Measurements from ENCODE around the gene RGS17.
"Not testable (repeated sequence)": the region's sequence is repeated elsewhere in the genome, so short reads cannot be mapped to it uniquely, and the experiment has no call there.

RGS17 gene

DNA sequence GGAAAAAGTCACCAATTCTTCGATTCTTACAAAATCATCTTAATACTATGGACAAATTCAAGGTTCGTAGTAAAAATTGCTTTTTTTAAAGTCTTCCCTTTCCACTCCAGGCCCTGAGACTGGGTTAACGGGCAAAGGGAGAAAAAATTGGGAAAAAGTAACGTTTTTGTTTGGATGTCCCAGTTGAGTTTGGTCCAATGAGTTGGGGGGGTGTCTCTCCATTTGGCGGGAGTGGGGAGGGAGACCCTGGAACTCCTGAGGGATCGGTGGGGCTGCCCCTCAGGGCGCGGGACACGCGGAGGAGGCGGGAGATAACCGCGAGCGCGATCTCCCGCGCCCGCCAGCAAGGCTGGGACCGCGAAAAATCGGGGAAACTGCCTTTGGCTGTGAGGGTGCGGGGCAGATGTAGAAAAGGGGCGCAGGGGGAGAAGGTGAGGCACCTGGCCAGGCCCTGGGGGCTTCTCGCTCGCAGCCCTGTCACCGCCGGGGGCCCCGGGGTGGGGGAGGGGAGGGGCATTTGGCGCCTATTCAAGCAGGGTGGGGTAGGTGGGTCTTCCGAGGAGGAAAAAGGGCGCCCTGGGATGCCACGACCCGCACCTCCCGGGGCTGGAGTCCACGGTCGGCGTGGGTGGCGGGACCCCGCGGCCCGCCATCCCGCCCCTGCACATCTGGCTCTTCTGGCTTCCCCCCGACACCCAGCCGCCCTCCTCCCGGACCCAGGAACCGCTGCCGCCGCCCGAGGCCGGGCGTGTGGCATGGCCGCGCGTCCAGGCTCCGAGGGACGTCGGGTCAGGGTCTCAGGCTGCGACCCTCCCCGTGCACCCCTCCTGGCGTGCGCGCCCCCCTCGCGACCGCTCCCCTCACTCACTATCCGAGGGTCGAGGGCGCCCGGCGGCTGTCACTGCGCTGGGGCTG, 148.8 kb downstream of the RGS17 start:
- H3K27me3 ChIP-seq (ENCODE audit: insufficient read depth, low read length): no peaks in the 10 kb centered on the region
- H3K27ac ChIP-seq (ENCODE audit: low read length): peak overlapping the region; percentile 86
- H3K4me3 ChIP-seq (ENCODE audit: low read length): peak overlapping the region; percentile 87
- H3K4me1 ChIP-seq (ENCODE audit: insufficient read depth, low read length): peaks cover 15% of the 10 kb centered on the region; the same call in 1 of the 2 replicates
- no peaks in the 10 kb centered on the region for H3K9me3 ChIP-seq (ENCODE audit: insufficient read depth, low read depth, low read length)
- H3K36me3 ChIP-seq (ENCODE audit: insufficient read depth, low read depth, low read length): peaks cover 47% of the 10 kb centered on the region
- peak overlapping the region; percentile 98 for H3K9ac ChIP-seq (ENCODE audit: low read depth, low read length)

GRCh38 chr6:152981219-152981618, 149.9 kb downstream of the RGS17 start:
- Histone ChIP-seq H3K4me3 (ENCODE audit: low read length) (peak overlapping the region; percentile 87), H3K4me1 (ENCODE audit: insufficient read depth, low read length) (peaks cover 15% of the 10 kb centered on the region; the same call in 1 of the 2 replicates), H3K27me3 (ENCODE audit: insufficient read depth, low read length) (no peaks in the 10 kb centered on the region), H3K27ac (ENCODE audit: low read length) (peak overlapping the region; percentile 12), H3K9ac (ENCODE audit: low read depth, low read length) (peak overlapping the region; percentile 98), H3K36me3 (ENCODE audit: insufficient read depth, low read depth, low read length) (peaks cover 51% of the 10 kb centered on the region), H3K9me3 (ENCODE audit: insufficient read depth, low read depth, low read length) (no peaks in the 10 kb centered on the region)

GRCh38 chr6:152980656-152981055, 150.4 kb downstream of the RGS17 start:
- peak overlapping the region; percentile 87 for H3K4me3 ChIP-seq (ENCODE audit: low read length)
- H3K9ac ChIP-seq (ENCODE audit: low read depth, low read length): peak overlapping the region; percentile 98
- H3K9me3 ChIP-seq (ENCODE audit: insufficient read depth, low read depth, low read length): no peaks in the 10 kb centered on the region
- peaks cover 51% of the 10 kb centered on the region for H3K36me3 ChIP-seq (ENCODE audit: insufficient read depth, low read depth, low read length)
- peaks cover 15% of the 10 kb centered on the region; the same call in 1 of the 2 replicates for H3K4me1 ChIP-seq (ENCODE audit: insufficient read depth, low read length)
- H3K27ac ChIP-seq (ENCODE audit: low read length): peak overlapping the region; percentile 12
- H3K27me3 ChIP-seq (ENCODE audit: insufficient read depth, low read length): no peaks in the 10 kb centered on the region

DNA sequence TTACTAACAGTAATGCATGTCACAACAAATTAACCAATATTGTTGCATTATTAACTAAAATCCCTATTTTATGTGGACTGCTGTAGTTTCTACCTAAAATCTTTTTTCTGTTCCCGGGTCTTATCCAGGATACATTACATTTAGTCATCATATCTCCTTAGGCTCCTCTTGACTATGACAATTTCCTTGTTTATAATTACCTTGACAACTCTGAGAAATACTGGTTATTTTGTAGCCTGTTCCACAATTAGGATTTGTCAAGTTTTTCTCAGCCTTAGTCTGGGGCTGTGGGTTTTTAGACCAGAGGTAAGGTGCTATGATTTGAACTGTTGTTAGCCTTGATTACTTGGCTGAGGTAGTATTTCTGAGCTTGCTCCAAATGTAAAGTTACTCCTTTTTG, 152.0 kb downstream of the RGS17 start:
- H3K9me3 ChIP-seq (ENCODE audit: insufficient read depth, low read depth, low read length): no peaks in the 10 kb centered on the region
- no peak overlapping the region for H3K27ac ChIP-seq (ENCODE audit: low read length)
- H3K4me1 ChIP-seq (ENCODE audit: insufficient read depth, low read length): peaks cover 15% of the 10 kb centered on the region; the same call in 1 of the 2 replicates
- H3K9ac ChIP-seq (ENCODE audit: low read depth, low read length): peak overlapping the region; percentile 98; the same call in 1 of the 2 replicates
- H3K36me3 ChIP-seq (ENCODE audit: insufficient read depth, low read depth, low read length): peaks cover 67% of the 10 kb centered on the region
- peak overlapping the region; percentile 87 for H3K4me3 ChIP-seq (ENCODE audit: low read length)
- H3K27me3 ChIP-seq (ENCODE audit: insufficient read depth, low read length): no peaks in the 10 kb centered on the region

DNA sequence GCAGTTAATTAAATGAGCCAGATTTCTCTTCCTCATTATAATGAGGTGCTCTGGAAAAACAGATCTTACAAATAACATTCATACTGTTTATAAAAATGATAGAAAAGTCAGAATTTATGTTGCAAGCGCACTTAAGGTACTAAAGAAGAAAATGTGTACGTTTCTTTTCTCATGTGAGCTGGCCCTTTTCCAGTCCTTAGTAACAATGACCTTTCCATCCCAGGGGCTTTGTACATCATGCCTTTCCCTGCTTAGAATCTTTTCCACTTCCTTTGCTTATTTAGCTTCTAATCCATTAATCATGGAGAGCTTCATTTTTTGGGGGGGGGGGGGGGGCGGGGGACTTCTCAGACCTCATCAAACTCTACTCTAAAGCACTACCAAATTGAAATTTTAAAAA, 153.0 kb downstream of the RGS17 start:
- H3K4me3 ChIP-seq (ENCODE audit: low read length): no peak overlapping the region; the same call in 1 of the 2 replicates
- no peaks in the 10 kb centered on the region for H3K9me3 ChIP-seq (ENCODE audit: insufficient read depth, low read depth, low read length)
- H3K9ac ChIP-seq (ENCODE audit: low read depth, low read length): no peak overlapping the region
- no peaks in the 10 kb centered on the region for H3K27me3 ChIP-seq (ENCODE audit: insufficient read depth, low read length)
- H3K36me3 ChIP-seq (ENCODE audit: insufficient read depth, low read depth, low read length): peaks cover 77% of the 10 kb centered on the region
- H3K4me1 ChIP-seq (ENCODE audit: insufficient read depth, low read length): peaks cover 15% of the 10 kb centered on the region; the same call in 1 of the 2 replicates
- H3K27ac ChIP-seq (ENCODE audit: low read length): no peak overlapping the region

- H3K36me3 ChIP-seq (ENCODE audit: insufficient read depth, low read depth, low read length): peaks cover 82% of the 10 kb centered on the region
- no peak overlapping the region for H3K27ac ChIP-seq (ENCODE audit: low read length)
- no peak overlapping the region; the same call in 1 of the 2 replicates for H3K4me3 ChIP-seq (ENCODE audit: low read length)
- H3K9me3 ChIP-seq (ENCODE audit: insufficient read depth, low read depth, low read length): no peaks in the 10 kb centered on the region
- H3K27me3 ChIP-seq (ENCODE audit: insufficient read depth, low read length): no peaks in the 10 kb centered on the region
- no peak overlapping the region for H3K9ac ChIP-seq (ENCODE audit: low read depth, low read length)
- H3K4me1 ChIP-seq (ENCODE audit: insufficient read depth, low read length): peaks cover 15% of the 10 kb centered on the region; the same call in 1 of the 2 replicates
These were observed 153.5 kb downstream of the RGS17 start for GRCh38 chr6:152977556-152977955.

DNA sequence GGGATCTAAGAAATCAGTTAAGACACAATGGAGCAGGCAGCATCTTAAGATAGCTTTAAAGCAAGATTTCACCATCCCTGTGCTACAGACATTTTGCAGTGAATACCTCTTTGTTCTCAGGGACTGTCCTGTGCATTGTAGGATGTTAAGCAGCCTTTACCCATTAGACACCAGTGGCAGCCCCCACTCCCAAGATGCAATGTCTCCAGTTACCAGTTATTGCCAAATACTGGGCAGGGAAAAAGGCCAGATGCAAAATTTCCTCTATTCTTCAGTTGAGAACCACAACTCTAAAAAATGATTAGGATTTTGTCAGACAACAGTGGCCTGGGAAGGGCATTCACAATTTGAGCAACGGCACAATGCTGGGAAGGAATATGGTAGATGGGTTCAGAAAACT, 154.3 kb downstream of the RGS17 start:
- Histone ChIP-seq H3K27ac (ENCODE audit: low read length) (no peak overlapping the region), H3K4me1 (ENCODE audit: insufficient read depth, low read length) (peaks cover 15% of the 10 kb centered on the region; the same call in 1 of the 2 replicates), H3K36me3 (ENCODE audit: insufficient read depth, low read depth, low read length) (peaks cover 91% of the 10 kb centered on the region), H3K9me3 (ENCODE audit: insufficient read depth, low read depth, low read length) (no peaks in the 10 kb centered on the region), H3K4me3 (ENCODE audit: low read length) (0 out of 2 replicates have a peak overlapping the region, but pooled peaks have one; percentile 9), H3K27me3 (ENCODE audit: insufficient read depth, low read length) (no peaks in the 10 kb centered on the region), H3K9ac (ENCODE audit: low read depth, low read length) (no peak overlapping the region)

DNA sequence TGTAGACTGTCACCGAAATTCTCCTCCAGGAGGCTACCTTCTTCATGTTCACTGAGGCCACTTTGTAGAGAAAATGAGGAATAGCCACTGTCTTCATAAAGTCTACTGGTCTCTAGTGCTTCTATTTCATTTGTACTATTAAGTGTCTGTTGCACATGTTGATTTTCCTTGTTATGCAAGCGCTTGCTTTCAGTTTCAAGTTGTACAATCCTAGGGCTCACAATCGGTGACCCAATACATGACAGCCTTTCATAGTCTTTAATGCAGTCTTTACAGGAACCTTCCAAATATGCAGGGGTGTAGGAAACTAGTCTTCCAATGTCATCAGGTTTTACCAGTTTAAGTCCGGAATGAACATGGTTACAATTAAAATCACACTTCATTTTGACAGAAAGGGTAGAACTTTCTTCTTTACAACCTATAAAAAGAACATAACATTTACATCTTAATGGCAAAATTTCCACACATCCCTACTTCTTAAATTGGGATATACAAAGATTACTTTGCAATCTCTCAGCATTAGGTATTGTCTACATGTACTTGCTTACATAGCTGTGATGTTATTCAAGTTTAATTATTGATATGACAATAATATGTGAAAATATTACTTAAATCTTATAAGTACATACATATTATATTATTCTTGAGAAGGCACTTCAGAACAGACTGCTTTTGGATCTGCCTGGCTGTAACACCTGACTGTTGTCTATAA, 155.7 kb downstream of the RGS17 start:
- Histone ChIP-seq H3K9ac (ENCODE audit: low read depth, low read length) (no peak overlapping the region), H3K4me3 (ENCODE audit: low read length) (no peak overlapping the region), H3K27ac (ENCODE audit: low read length) (no peak overlapping the region), H3K36me3 (ENCODE audit: insufficient read depth, low read depth, low read length) (peaks cover 95% of the 10 kb centered on the region), H3K4me1 (ENCODE audit: insufficient read depth, low read length) (peaks cover 15% of the 10 kb centered on the region; the same call in 1 of the 2 replicates), H3K9me3 (ENCODE audit: insufficient read depth, low read depth, low read length) (no peaks in the 10 kb centered on the region), H3K27me3 (ENCODE audit: insufficient read depth, low read length) (no peaks in the 10 kb centered on the region)

DNA sequence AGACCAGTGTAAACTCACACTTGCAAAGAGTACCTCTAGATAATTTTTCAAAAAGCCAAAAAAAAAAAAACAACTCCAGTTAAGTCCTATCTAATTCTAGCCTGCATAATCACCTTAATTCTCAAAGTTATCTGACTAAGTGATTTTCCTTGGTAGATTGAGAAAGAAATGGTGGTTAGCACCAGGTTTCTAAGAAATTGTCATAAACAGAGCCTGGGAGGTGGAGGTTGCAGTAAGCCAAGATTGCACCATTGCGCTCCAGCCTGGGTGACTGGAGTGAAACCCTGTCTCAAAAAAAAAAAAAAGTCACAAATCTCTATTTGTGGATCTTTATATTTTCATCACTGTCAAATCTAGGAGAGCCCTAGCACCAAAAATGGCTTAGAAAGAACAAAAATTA, 157.2 kb downstream of the RGS17 start:
- Histone ChIP-seq H3K4me1 (ENCODE audit: insufficient read depth, low read length) (0 out of 2 replicates have a peak, but pooled peaks cover 5% of the 10 kb centered on the region), H3K9ac (ENCODE audit: low read depth, low read length) (no peak overlapping the region), H3K36me3 (ENCODE audit: insufficient read depth, low read depth, low read length) (peaks cover 92% of the 10 kb centered on the region), H3K27ac (ENCODE audit: low read length) (no peak overlapping the region), H3K9me3 (ENCODE audit: insufficient read depth, low read depth, low read length) (no peaks in the 10 kb centered on the region), H3K4me3 (ENCODE audit: low read length) (no peak overlapping the region), H3K27me3 (ENCODE audit: insufficient read depth, low read length) (no peaks in the 10 kb centered on the region)

DNA sequence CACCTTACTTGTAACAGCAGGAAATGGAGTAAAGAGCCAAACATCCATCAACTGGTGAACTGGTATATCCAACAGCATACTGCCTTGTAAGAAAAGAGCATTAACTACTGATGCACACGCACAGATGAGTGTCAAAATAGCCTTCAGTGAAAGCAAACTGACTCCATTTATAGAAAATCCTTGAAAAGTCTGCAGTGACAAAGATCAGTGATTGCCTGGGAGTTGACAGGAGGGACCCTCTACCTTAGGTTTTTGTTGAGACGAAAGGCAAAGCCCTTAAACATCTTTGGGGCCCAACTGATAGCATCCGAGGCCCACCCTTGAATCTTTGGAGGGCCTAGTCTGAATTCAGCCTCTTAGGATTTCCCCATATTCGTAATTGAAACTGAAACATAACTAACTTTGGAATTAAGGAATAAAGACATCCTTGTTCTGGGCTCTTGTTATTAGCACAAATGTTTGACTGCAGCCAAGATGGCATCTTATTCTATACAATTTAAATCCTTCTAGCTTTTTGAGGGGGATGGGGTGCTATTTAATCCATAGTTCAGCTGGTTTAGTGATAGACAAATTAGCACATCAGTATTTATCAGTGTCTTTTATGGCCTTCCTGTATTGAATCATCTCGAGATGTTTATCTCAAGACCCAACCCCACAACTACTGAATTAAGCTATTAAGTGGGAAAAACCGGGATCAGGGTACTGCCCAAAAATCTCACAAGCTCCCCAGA, 161.2 kb downstream of the RGS17 start:
- no peak overlapping the region for H3K27ac ChIP-seq (ENCODE audit: low read length)
- H3K36me3 ChIP-seq (ENCODE audit: insufficient read depth, low read depth, low read length): peaks cover 55% of the 10 kb centered on the region

DNA sequence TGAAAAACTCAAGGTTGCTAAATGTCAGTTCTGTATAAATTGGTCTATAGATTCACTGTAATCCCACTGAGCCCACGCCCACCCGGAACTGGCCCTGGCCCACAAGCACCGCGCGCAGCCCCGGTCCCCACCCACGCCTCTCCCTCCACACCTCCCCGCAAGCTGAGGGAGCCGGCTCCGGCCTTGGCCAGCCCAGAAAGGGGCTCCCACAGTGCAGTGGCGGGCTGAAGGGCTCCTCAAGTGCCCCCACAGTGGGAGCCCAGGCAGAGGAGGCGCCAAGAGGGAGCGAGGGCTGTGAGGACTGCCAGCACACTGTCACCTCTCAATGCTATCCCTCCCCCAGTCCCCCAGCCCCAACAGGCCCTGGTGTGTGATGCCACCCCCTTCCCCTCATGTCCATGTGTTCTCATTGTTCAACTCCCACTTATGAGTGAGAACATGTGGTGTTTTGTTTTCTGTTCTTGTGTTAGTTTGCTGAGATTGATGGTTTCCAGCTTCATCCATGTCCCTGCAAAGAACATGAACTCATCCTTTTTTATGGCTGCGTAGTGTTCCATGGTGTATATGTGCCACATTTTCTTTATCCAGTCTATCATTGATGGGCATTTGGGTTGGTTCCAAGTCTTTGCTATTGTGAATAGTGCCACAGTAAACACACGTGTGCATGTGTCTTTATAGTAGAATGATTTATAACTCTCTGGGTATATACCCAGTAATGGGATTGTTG, 164.8 kb downstream of the RGS17 start:
- H3K36me3 ChIP-seq (ENCODE audit: insufficient read depth, low read depth, low read length): peaks cover 20% of the 10 kb centered on the region
- H3K9me3 ChIP-seq (ENCODE audit: insufficient read depth, low read depth, low read length); H3K27ac ChIP-seq (ENCODE audit: low read length); H3K9ac ChIP-seq (ENCODE audit: low read depth, low read length); H3K4me3 ChIP-seq (ENCODE audit: low read length); H3K4me1 ChIP-seq (ENCODE audit: insufficient read depth, low read length); H3K27me3 ChIP-seq (ENCODE audit: insufficient read depth, low read length): not testable (repeated sequence)

More for the DNA sequence above, 161.2 kb downstream of the RGS17 start:
- Histone ChIP-seq H3K27me3 (ENCODE audit: insufficient read depth, low read length) (no peaks in the 10 kb centered on the region), H3K4me3 (ENCODE audit: low read length) (no peak overlapping the region), H3K9me3 (ENCODE audit: insufficient read depth, low read depth, low read length) (no peaks in the 10 kb centered on the region), H3K4me1 (ENCODE audit: insufficient read depth, low read length) (no peaks in the 10 kb centered on the region), H3K9ac (ENCODE audit: low read depth, low read length) (no peak overlapping the region)
